ENCODE results near the gene TMPRSS3.

TMPRSS3 gene

DNA sequence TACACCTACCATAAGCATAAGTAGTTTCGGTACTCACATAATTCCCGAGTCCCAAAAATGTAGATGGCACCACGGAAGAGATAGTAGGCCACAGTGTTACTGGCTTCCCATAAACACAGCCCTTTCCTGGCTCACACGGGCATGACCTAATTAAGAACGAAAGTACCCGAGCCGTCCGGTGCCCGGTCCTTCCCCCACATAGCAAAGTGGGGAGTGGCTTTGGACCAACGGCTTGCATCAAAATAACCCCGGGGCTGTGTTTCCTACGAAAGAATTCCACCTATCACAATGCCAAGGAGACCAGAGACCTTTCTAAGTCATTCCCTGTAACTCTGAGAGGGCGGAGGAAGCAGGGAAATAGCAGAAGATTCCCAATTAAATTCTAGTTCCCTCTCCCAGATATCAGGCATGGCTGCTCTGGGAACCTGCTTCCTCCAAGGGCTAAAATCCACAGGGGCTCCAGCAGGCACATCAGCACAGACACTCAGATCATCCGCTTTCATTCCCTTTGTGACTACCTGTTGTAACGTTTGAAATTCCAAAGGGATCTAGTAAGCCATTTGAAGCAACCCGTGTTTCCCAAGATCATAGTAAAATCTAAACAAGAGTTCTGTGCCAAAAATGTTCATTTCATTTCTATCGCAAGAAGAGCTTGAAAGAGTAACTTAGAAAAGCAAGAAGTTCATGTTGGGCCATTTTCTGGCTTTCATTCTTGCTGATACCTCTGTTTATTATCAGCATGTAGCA, at the start of gene TMPRSS3:
TMPRSS3 (minus strand) TSS at position 148 of the 747 bp plus-strand sequence. CDS start 635 bp downstream, outside the sequence.
- H3K9me3 ChIP-seq (ENCODE audit: severe bottlenecking), result peaks cover 4% of the 10 kb centered on the region
- H3K27ac ChIP-seq, result no peak within 1 kb of the TSS
- no peaks in the 10 kb centered on the region for H3K36me3 ChIP-seq
- H3K27me3 ChIP-seq (ENCODE audit: insufficient read depth, low read depth, severe bottlenecking), result no peaks in the 10 kb centered on the region
- no peak within 1 kb of the TSS for H3K4me3 ChIP-seq (ENCODE audit: low read depth, low read length)
- DNase-seq, result no peak
- TF ChIP-seq, protein P1, sequence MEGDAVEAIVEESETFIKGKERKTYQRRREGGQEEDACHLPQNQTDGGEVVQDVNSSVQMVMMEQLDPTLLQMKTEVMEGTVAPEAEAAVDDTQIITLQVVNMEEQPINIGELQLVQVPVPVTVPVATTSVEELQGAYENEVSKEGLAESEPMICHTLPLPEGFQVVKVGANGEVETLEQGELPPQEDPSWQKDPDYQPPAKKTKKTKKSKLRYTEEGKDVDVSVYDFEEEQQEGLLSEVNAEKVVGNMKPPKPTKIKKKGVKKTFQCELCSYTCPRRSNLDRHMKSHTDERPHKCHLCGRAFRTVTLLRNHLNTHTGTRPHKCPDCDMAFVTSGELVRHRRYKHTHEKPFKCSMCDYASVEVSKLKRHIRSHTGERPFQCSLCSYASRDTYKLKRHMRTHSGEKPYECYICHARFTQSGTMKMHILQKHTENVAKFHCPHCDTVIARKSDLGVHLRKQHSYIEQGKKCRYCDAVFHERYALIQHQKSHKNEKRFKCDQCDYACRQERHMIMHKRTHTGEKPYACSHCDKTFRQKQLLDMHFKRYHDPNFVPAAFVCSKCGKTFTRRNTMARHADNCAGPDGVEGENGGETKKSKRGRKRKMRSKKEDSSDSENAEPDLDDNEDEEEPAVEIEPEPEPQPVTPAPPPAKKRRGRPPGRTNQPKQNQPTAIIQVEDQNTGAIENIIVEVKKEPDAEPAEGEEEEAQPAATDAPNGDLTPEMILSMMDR (IDR thresholded peaks at IDR 0.05; ENCODE audit: low read depth, low read length), result no peak

DNA sequence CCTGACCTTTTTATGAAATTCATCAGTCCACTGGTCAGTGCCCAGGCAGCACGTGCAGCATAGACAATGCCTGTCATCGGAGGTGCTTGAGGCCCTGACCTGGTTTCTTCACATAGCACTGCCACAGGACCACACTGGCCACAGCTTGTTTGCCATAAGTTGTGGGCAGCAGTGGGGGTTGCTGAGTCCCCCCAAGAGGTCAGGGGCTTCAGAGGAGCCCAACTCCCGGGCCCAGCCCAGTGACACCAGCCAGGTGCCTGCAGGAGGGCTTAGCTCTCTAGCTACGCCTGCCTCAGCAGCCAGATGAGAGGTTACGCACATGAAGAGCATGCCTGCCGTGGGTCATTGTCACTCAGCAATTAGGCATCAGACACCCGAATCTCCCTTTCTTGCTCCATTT, 49.5 kb upstream of the TMPRSS3 start:
- no peak overlapping the region for H3K27ac ChIP-seq
- TF ChIP-seq, protein P1 (IDR thresholded peaks at IDR 0.05; ENCODE audit: low read depth, low read length), result no peak
- no peaks in the 10 kb centered on the region for H3K27me3 ChIP-seq (ENCODE audit: insufficient read depth, low read depth, severe bottlenecking)
- no peaks in the 10 kb centered on the region for H3K9me3 ChIP-seq (ENCODE audit: severe bottlenecking)
- no peaks in the 10 kb centered on the region for H3K36me3 ChIP-seq
- no peak for DNase-seq
- H3K4me3 ChIP-seq (ENCODE audit: low read depth, low read length), result no peak overlapping the region

DNA sequence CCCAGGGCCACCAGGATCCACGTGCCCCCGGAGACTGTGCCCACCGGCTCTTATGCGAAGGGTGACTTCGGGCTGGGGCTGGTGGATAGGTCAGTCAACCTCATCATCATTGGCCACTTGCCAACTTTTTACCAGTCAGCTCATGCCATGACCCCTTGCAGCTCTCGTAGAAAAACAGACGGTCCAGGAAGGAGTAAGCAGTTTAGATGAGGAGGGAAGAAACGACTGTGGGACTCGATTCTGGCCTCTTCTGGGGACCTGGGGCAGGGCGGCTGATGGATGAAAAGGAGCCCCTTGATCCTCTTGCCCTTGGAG, 48.9 kb upstream of the TMPRSS3 start:
- H3K27me3 ChIP-seq (ENCODE audit: insufficient read depth, low read depth, severe bottlenecking), result no peaks in the 10 kb centered on the region
- no peaks in the 10 kb centered on the region for H3K36me3 ChIP-seq
- DNase-seq, result no peak
- no peak overlapping the region for H3K27ac ChIP-seq
- H3K4me3 ChIP-seq (ENCODE audit: low read depth, low read length), result no peak overlapping the region
- TF ChIP-seq, protein P1 (IDR thresholded peaks at IDR 0.05; ENCODE audit: low read depth, low read length), result no peak
- no peaks in the 10 kb centered on the region for H3K9me3 ChIP-seq (ENCODE audit: severe bottlenecking)

DNA sequence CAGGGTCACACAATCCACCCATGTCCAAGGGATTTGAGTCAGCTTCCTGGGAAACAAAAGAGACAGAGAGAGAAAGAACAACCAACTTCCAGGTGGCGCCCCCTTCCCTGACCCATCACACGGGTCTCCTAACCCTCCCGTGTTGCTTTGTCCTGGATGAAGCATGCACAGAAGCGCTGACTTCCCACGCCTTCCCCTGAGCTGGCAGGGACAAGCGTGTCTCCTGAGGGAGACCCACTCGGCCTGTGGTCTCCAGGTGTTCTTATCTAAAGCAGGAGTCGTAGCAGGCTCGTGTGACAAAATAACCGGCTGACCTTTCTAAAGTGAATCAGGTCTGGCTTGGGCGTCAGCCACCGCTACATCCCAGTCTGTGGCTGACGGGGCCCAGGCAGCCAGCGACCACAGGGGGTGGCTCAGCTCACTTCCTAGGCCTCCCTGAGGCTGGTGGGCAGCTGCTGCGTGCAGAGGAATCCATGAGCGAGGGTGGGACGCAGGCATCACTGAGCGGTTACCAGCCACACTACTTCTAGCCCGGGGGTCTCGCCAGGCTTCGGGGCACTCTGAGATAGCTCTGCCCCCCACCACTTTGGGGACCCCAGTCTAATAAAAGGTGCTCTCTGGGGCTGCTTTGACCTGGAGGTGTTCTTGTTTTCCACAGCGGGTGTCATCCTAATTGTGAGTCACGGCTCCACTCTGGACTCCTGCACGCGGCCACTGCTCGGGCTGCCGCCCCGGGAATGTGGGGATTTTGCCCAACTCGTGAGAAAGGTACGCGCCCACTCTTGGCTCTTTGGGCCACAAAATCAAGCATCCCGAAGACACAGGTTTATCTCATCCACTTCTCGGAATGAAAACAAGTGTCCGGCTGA, 48.3 kb upstream of the TMPRSS3 start:
- no peaks in the 10 kb centered on the region for H3K9me3 ChIP-seq (ENCODE audit: severe bottlenecking)
- no peaks in the 10 kb centered on the region for H3K36me3 ChIP-seq
- H3K4me3 ChIP-seq (ENCODE audit: low read depth, low read length), result no peak overlapping the region
- DNase-seq, result no peak
- TF ChIP-seq, protein P1 (IDR thresholded peaks at IDR 0.05; ENCODE audit: low read depth, low read length), result no peak
- no peaks in the 10 kb centered on the region for H3K27me3 ChIP-seq (ENCODE audit: insufficient read depth, low read depth, severe bottlenecking)
- H3K27ac ChIP-seq, result no peak overlapping the region

DNA sequence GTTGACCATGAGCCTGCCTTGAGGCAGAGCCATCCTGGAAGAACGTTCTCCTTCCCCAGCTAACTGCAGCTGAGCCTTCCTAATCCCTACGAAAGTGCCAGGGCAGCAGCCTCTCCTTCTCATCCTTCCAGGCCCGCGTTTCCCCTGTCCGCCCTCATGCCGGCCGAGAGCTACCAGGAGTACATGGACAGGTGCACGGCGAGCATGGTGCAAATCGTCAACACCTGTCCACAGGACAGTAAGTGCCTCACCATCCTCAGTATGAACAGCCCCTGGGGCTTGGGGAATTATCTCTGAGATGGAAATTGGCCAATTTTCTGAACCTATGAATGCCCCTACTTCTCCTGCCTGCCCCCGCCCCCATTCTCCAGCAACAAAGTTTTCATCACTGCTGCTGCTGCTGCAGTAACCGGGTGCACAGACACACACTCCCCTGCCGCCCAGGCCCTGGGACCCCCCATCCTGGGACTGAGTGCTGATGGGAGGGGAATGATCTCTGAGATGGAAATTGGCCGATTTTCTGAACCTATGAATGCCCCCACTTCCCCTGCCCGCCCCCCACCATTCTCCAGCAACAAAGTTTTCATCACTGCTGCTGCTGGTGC, 47.4 kb upstream of the TMPRSS3 start:
- DNase-seq, result no peak
- Histone ChIP-seq H3K27ac (no peak overlapping the region), H3K36me3 (no peaks in the 10 kb centered on the region), H3K4me3 (ENCODE audit: low read depth, low read length) (no peak overlapping the region), H3K27me3 (ENCODE audit: insufficient read depth, low read depth, severe bottlenecking) (no peaks in the 10 kb centered on the region), H3K9me3 (ENCODE audit: severe bottlenecking) (no peaks in the 10 kb centered on the region)
- TF ChIP-seq, protein P1 (IDR thresholded peaks at IDR 0.05; ENCODE audit: low read depth, low read length), result no peak

Measured in WERI-Rb-1 (cell line).